ENCODE results near the gene OSCP1.
"Not testable (repeated sequence)": the region's sequence is repeated elsewhere in the genome, so short reads cannot be mapped to it uniquely, and the experiment has no call there.

The OSCP1 gene

DNA sequence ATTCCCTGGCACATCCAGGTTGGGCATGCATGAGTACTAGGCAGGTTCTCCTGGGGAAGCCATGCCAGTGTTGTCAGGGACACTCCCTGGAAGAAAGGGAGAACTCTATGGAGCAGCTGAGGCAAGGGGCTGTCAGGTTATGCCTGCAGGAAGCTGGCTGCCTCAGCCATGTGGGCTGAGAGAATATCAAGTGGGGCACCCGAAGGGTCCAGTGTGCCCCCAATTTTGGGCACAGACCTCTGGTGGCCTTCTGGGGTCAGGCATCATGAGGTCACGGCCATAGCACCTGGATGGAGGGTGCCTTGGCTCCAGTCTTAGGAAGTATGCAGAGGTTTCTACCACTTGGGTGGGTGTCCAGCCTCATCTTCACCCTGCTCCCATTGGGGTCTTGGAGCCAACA, 29.9 kb upstream of the OSCP1 start:
- no peak overlapping the region for H3K27ac ChIP-seq
- TF ChIP-seq, protein P1, sequence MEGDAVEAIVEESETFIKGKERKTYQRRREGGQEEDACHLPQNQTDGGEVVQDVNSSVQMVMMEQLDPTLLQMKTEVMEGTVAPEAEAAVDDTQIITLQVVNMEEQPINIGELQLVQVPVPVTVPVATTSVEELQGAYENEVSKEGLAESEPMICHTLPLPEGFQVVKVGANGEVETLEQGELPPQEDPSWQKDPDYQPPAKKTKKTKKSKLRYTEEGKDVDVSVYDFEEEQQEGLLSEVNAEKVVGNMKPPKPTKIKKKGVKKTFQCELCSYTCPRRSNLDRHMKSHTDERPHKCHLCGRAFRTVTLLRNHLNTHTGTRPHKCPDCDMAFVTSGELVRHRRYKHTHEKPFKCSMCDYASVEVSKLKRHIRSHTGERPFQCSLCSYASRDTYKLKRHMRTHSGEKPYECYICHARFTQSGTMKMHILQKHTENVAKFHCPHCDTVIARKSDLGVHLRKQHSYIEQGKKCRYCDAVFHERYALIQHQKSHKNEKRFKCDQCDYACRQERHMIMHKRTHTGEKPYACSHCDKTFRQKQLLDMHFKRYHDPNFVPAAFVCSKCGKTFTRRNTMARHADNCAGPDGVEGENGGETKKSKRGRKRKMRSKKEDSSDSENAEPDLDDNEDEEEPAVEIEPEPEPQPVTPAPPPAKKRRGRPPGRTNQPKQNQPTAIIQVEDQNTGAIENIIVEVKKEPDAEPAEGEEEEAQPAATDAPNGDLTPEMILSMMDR (conservative IDR thresholded peaks at IDR 0.05) = no peak
- TF ChIP-seq ZFX (IDR thresholded peaks at IDR 0.05) = no peak

GRCh38 chr1:36479505-36480051, 29.3 kb upstream of the OSCP1 start:
- TF ChIP-seq, protein P1 (conservative IDR thresholded peaks at IDR 0.05) = no peak
- no peak for TF ChIP-seq ZFX (IDR thresholded peaks at IDR 0.05)
- H3K27ac ChIP-seq = no peak overlapping the region

- H3K27ac ChIP-seq = not testable (repeated sequence)
Measured at GRCh38 chr1:36477615-36478014, 27.4 kb upstream of the OSCP1 start.

DNA sequence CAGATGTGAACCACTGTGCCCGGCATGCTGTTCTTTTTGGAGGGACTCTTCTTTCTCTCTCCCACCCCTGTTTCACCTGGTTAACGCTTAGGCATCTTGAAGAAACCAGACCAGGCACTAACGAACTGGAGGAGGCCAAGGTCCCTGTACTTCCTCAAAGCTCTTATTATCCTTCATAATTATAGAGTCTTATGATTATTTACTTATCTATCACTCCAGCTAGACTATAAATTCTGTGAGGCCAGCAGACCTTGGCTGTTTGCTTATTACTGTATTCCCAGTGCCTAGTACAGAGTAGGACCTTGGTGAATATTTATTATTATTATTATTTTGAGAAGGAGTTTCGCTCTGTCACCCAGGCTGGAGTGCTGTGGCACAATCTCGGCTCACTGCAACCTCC, 26.7 kb upstream of the OSCP1 start:
- TF ChIP-seq, protein P1 (conservative IDR thresholded peaks at IDR 0.05) = no peak
- no peak for TF ChIP-seq ZFX (IDR thresholded peaks at IDR 0.05)

GRCh38 chr1:36475910-36476604, 25.8 kb upstream of the OSCP1 start:
- H3K27ac ChIP-seq = no peak overlapping the region
- no peak for TF ChIP-seq ZFX (IDR thresholded peaks at IDR 0.05)
- TF ChIP-seq, protein P1 (conservative IDR thresholded peaks at IDR 0.05) = no peak

More for the DNA sequence above, 26.7 kb upstream of the OSCP1 start:
- no peak overlapping the region for H3K27ac ChIP-seq

DNA sequence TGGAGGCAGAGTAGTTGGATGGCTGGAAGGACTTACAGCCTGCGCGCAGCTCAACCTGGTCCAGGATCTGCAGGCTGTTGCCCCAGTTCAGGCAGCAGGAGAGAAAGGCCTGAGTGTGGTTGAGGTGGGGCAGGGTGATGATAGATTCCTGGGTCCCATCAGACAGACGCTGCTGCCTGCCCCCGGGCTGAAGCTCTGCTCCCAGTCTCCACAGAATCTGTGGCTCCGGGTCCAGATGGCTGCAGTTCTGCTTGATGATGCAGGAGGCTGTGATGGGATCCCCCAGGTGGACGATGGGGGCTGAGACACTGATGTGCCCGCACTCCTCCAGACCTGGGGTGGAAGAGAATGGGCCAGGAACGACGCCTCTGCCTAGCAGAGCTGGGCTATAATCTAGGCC, 25.1 kb upstream of the OSCP1 start:
- H3K27ac ChIP-seq = no peak overlapping the region
- TF ChIP-seq, protein P1 (conservative IDR thresholded peaks at IDR 0.05) = no peak
- TF ChIP-seq ZFX (IDR thresholded peaks at IDR 0.05) = no peak

DNA sequence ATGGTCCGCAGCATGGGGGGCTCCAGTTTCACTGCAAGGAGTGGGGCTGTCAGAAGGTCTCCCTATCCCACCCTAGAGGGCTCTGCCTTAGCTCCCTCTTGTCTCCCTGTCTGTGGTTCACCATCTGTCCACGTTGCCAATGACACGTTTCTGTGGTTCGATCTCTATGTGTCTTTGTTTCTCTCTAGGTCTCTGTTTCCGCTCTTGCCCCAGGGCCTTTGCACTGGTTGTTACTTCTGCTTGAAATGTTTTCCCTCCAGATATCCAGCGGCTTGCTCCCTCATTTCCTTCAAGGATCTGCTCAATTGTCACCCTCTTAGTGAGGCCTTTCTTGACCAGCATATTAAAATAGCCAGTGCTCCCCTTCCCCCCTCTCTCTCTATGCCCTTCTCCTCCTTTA, 22.4 kb upstream of the OSCP1 start:
- no peak for TF ChIP-seq ZFX (IDR thresholded peaks at IDR 0.05)
- TF ChIP-seq, protein P1 (conservative IDR thresholded peaks at IDR 0.05) = no peak
- no peak overlapping the region for H3K27ac ChIP-seq
